GM21381 (cell line): ENCODE measurements around the gene TERT.

Experiments
- ATAC-seq: cut with Tn5 transposase; IDR thresholded peaks from one replicate; pipeline ENCODE4 v1.9.1; 2021; ENCODE audit warnings: mild to moderate bottlenecking, moderate library complexity; ENCODE audit not compliant: unreplicated experiment

The TERT gene

DNA sequence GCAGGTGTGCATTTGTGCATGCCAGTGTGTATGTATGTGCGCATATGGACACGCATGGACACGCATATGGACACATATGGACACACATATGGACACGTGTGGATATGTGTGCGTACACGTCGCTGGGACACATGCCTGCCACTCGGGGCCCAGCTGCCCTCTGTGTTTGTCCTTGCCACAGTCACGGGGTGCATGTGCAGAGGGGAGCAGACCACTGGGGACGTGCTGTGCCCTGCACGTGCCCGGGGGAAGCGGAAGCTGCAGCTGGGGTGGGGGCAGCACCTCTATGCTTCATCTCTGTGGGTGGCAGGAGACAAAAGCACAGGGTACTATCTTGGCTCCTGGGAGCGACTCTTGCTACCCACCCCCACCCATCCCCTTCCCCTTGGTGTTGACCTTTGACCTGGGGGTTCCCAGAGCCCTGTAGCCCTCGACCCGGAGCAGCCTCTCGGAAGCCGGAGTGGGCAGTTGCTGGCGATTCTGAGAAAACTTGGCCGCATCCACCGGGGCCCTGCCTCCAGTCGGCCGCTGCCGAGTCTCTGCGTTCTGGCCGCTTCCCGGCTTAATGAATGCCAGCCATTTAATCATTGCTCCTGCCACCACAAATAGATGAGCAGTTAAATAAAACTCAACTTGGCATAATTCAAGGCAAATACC, 72.1 kb downstream of the TERT start:
- no peak for ATAC-seq

DNA sequence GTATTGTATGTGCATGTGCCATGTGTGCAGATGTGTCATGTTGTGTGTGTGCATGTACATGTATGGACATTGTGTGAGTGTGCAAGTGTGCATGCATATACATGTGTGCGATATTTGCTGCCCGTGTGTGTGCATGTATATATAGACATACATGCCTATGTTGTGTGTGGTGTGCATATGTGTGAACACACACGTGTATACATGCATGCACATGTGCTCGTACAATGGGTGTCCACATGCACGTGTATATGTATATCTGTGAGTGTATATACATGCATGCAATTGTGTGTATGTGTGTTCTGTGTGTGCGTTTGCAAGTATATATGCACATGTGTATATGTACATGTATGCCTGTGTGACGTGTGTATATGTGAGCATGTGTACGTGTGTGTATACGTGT, 72.7 kb downstream of the TERT start:
- ATAC-seq = no peak

GRCh38 chr5:1221721-1222120, 73.1 kb downstream of the TERT start:
- no peak for ATAC-seq

- no peak for ATAC-seq
These were observed 74.0 kb downstream of the TERT start for GRCh38 chr5:1220831-1221230.

GRCh38 chr5:1220351-1220750, 74.5 kb downstream of the TERT start:
- no peak for ATAC-seq

DNA sequence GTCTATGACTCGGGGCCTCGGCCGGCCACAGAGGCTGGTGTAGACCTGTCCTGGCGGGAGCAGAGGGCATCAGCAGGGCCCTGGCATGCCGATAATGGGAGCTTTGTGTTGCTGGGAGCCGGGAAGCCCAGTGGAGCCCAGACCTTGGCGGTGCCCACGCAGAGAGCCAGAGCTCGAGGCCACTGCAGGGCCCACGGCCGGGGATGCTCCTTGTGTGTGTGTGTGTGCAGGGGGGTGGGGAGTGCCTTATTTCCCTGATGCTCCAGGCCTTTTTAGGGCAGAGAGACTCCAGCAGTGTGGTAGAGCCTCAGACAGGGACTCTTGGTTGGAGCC, 75.1 kb downstream of the TERT start:
- no peak for ATAC-seq

GRCh38 chr5:1219098-1219767, 75.6 kb downstream of the TERT start:
- no peak for ATAC-seq

GRCh38 chr5:1218351-1219080, 76.4 kb downstream of the TERT start:
- ATAC-seq = no peak

DNA sequence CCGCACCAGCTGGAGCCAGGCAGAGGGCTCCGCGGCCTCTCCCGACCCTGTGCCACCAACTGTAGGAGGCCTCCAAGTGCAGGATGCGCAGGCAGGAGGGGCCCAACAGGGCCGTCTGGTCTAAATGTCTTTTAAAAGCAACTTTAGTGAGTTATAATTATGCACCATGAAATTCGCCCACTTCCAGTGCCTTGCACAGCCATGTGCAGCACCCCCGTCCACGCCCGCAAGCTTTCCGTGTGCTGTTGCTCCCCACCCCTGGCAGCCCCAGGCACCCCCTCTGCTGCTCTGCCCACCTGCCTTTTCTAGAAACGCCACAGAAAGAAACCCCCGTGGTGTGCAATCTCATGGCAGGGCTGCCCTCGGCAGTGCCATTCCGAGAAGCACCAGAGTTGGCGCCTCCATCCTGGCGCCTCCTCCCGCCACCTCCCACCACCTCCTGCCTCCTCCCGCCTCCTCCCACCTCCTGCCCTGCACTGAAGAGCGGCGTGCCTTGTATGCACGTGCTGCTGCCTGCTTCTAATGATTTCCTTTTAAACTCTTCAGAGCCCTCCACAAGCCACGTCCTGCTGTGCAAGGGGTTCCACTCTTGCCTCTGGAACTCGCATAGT, 77.2 kb downstream of the TERT start:
- no peak for ATAC-seq

GRCh38 chr5:1216918-1217295, 78.0 kb downstream of the TERT start:
- no peak for ATAC-seq

- no peak for ATAC-seq
These were observed 78.5 kb downstream of the TERT start for GRCh38 chr5:1216211-1216917.

DNA sequence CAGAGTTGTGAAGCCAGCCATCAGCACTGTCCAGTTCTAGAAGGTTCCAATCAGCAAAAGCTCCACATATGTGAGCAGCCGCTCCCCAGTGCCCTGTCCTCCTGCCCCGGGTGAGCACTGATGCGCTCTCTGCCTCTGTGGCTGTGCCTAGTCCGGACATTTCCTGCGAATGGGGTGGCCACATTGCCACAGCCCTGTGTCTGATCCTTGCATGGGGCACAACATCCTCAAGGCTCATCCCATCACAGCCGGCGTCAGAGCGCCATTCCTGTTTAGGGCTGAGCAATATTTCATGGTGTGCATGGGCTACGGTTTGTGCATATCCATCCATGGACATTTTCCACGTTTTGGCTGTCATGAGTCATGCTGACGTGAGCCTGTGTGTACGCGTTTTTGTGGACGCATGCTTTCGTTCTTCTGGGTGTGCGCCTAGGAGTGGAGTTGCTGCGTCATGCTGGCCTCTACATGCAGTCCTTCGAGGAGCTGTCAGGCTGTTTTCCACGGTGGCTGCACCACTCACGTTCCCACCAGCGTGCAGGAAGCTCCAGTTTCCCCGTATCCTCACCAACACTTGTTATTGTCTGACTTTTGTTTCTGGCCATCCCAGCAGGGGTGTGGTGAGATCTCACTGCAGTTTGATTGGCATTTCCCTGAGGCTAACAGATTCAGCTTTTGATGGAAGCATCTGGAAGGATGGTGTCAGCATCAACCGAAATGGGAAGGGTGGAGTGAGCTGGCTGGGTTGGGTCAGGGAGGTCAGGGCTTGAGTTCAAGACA, 79.4 kb downstream of the TERT start:
- no peak for ATAC-seq

DNA sequence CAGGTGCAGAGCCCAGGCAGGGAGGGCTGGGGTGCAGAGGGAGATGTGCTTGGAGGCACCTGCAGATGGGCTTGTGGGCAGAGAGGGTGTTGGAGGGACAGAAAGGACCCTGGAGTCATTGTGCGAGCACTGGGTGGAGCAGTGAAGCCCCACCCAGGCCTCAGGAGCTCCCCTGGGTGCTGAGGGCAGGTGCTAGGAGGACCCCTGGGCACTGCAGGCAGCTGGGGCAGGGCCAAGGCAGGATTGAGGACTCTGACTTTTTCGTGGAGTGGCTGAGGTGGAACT, 80.0 kb downstream of the TERT start:
- ATAC-seq = no peak

- no peak for ATAC-seq
These were observed 80.5 kb downstream of the TERT start for GRCh38 chr5:1214163-1214935.

DNA sequence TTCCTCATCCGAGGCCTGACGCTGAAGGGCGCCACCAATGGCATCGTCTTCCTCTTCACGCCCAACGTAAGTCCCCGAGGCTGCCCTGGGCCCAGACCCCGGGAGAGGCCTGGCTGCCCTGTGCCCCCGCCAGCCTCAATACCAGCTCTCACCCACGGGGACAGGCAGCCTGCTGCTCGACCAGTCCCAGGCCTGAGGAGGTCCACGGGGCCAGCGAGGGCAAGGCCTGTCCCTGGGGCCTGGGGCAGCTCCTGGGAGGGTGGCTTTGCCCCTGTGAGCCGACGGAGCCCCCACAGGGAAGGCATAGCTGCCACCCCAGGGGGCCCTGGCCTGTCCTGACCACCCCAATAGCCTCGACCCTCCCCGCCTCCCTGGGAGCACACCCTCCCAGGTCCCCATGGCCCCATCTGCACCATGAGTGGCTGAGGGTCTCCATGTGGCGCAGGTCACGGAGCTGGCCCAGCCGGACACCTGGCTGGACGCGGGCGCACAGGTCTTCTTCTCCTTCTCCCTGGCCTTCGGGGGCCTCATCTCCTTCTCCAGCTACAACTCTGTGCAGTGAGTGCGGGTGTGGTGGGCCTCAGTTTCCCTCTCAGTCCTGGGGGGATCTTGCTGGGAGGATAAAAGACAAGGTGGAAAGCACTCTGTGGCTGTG, 81.2 kb downstream of the TERT start:
- ATAC-seq = no peak

- ATAC-seq = no peak
These were observed 82.0 kb downstream of the TERT start for GRCh38 chr5:1212881-1213280.

- no peak for ATAC-seq
These were observed 82.6 kb downstream of the TERT start for GRCh38 chr5:1212271-1212670.

DNA sequence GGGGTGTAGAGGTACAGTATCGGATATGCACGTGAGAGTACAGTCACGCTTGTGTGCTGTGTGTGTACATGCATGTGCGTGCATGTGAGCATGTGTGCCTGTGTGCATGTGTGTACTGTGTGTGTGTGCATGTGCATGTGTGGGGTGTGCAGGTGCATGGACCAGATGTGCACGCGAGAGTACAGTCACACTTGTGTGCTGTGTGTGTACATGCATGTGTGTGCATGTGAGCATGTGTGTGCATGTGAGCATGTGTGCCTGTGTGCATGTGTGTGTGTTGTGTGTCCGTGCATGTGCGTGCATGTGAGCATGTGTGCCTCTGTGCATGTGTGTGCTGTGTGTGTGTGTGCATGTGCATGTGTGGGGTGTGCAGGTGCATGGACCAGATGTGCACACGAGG, 83.2 kb downstream of the TERT start:
- ATAC-seq = no peak

GRCh38 chr5:1210832-1211251, 84.0 kb downstream of the TERT start:
- no peak for ATAC-seq
